Stimulated activated CD4-positive, alpha-beta T cell treated with anti-CD3 and anti-CD28 coated beads, TNF-alpha, amount 100 ng/mL, for 4 hours (primary cell): Measurements from ENCODE around the gene ATAD3C.

ENCODE experiments used
- DNase-seq, 3 experiments: peaks; one replicate each; pipeline ENCODE4 v3.0.0-alpha.2; 2020; ENCODE audit warnings: low read depth in 3 of 3

Gene ATAD3C

GRCh38 chr1:1430992-1431844 is 18.3 kb upstream of the ATAD3C start:
- DNase-seq: no peak

DNA sequence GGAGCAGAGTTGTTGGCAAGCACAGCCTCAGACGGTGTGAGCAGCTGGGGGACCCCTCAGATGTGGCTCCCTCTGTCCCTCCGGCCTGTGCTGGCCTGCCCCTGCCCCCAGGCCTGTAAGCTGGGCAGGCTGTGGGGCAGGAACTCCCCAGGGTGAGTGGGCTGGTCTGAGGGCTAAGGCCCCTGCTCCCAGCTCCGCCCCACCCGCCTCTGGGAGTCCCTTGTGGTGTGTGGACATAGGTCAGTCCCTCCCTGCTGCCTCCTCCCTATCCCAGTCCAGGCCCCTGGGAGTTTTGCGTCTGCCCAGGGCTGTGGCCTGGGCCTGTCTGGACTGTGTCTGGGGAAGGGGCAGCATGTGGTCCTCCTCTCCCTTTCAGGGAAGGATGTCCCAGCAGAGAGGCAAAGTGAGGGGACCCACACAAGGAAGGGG is 17.6 kb upstream of the ATAD3C start:
- no peak for DNase-seq

DNA sequence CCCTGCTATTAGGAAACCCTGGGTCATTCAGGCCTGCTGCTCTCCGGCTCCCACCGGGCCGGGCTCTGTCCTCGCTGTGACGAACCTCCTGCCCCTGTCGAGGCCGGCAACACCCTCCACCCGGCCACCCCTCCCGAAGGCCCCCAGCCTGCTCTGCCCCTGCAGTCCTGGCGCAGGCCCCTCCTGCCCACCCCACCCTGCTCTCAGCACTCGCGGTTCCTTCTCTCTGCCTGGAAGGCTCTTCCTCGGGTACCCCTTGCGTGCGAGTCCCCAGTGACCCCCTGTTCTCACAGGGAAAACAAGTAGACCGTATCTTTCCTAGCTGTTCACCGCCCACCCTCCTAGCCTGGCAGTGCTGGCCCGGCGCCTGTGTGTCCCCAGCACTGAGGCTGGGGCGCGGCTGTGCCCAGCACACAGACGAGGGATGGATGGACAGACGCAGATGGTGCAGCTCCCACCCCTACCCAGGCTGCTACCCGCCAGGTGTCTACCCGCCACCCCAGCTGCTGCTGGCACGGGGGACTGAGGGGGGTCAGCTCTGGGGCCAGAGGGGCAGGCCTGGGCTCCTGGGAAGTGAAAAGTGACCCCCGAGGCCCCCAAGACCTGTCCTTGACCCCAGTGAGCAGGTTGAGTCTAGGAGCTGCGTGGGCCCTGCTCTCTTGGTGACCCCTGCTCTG is 17.1 kb upstream of the ATAD3C start:
- DNase-seq: no peak

GRCh38 chr1:1432951-1433803 is 16.3 kb upstream of the ATAD3C start:
- no peak for DNase-seq

- peak; percentile 23 to 32 (median 24) for DNase-seq
Observed at GRCh38 chr1:1433804-1434130, 15.7 kb upstream of the ATAD3C start.

GRCh38 chr1:1434131-1434823 is 15.2 kb upstream of the ATAD3C start:
- no peak for DNase-seq

GRCh38 chr1:1434824-1435105 is 14.7 kb upstream of the ATAD3C start:
- no peak for DNase-seq

GRCh38 chr1:1435106-1435903 is 14.2 kb upstream of the ATAD3C start, which contains the start of gene VWA1:
TSS of gene VWA1 (plus strand) at chr1:1435690. CDS start at chr1:1435749, 59 bp downstream.
- DNase-seq: peak; percentile 30 to 56 (median 43)

- no peak for DNase-seq
Observed at GRCh38 chr1:1435911-1436629, 13.4 kb upstream of the ATAD3C start.

GRCh38 chr1:1436630-1437032 is 12.9 kb upstream of the ATAD3C start:
- no peak for DNase-seq

GRCh38 chr1:1437033-1437903 is 12.2 kb upstream of the ATAD3C start:
- no peak for DNase-seq

DNA sequence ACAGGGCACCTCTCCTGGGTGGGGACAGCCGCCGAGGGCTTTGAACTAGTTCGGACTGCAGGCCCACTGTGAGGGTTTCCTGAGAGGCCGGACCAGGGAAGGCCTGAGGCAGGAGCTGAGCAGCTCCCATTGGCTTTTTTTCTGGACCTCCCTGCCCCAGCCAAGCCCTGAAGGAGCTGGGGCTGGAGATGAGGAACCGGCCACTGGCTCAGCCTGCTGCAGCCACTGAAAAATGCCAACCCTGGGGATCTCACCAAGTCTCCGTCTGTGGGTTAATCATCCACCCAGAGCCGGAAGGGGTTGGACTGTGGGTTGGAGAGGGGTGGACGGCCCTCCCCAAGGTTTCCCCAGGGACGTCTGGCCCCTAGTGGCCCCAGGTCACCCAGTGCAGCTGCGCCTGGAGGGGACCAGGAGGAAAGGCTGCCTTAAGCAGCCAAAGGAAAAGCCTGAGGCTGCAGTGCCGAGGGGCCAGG is 11.5 kb upstream of the ATAD3C start:
- no peak for DNase-seq

DNA sequence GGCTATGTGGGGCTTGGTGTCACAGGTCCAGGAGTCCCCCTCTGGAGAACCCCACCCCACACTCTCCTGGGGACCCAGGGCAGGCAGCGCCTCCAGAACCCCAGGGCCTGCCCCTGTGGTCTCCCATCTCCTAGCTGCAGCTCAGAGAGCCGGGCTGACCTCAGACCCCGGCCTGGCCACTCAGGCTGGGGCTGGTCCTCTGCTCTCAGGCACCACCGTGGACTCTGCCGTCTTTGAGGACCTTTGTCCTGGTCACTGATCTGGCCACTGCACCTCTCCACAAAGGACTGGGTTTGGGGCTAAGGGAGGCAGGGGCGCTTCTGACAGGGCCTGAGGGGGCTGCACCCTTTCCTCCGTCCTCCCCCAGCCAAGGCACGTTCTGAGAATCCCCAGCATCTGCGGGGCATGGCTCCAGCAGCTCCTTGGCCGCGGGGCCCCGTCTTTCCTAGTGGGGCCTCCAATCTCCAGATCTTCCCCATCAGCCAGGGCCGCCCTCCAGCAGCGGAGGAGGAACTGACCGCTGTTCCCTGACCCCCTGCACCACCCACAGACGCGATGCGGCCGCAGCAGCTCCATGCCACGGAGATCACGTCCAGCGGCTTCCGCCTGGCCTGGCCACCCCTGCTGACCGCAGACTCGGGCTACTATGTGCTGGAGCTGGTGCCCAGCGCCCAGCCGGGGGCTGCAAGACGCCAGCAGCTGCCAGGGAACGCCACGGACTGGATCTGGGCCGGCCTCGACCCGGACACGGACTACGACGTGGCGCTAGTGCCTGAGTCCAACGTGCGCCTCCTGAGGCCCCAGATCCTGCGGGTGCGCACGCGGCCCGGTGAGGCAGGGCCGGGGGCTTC is 10.7 kb upstream of the ATAD3C start:
- DNase-seq: no peak

DNA sequence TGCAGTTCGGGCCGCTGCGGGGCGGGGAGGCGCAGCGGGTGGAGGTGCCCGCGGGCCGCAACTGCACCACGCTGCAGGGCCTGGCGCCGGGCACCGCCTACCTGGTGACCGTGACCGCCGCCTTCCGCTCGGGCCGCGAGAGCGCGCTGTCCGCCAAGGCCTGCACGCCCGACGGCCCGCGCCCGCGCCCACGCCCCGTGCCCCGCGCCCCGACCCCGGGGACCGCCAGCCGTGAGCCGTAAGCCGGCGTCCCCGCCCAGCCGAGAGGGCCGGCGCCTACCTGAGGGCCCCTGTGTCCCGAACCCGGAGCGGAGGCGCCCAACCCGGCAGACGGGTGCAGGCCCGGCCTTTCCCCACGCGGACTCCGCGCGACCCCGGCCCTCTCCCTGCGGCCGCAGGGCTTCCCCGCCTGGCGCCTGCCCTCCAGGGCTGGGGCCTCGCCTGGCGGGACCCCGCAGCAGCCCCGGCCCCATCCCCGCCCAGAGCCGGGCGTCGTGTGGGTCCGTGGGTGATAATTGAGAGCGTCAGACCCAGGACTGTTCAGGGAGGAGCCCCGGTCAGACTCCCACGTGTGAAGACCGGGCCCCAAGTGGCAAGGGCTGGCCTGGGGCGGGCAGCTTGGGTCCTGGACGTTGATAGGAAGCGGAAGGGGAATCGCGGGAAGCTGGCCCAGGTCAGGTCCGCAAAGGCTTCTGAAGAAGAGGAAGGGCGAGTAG is 9.8 kb upstream of the ATAD3C start:
- DNase-seq: no peak

DNA sequence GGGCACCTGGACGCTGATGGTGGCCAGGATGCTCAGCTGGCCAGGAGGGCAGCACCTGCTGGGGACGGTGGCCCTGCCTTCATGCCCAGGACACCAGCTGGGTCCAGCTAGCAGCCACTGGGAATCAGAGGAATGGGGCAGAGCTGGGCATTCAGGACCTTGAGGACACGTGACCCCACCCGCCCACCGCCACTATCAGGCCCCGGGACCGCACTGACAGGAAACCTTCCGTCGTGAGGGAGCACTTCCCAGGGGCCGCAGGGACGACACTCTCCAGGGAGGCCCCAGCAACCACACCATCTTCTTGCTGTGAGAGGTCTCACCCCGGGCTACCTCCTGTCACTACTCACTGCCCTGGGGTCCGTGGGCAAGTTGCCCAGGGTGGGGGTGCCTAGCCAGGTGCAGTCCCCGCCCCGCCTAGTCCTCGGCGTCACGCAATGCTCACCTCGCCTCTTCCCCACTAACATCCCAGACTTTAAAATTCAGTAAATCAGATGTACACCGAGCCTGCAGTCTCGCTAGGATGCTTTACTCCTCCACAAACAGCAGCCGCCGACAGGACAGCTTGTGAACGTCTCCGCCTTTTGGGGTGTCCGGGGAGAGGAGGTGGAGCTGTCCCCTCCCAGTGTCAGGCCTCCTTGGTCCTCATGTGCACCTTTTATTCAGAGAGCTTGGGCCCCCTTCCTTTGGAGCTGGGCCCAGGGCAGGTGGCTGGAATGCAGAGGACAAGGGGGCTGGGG is 9.1 kb upstream of the ATAD3C start:
- DNase-seq: no peak

- peak; percentile 25 to 37 (median 37) for DNase-seq
Observed at GRCh38 chr1:1441002-1441888, 8.2 kb upstream of the ATAD3C start.
